ENCODE data around the gene SCARB1.

- TF ChIP-seq CTCF (IDR thresholded peaks at IDR 0.05) (no peak), POLR2A (IDR thresholded peaks at IDR 0.05) (no peak)
Observed at GRCh38 chr12:124742678-124743077, 121.0 kb downstream of the SCARB1 start.

Data from right lobe of liver (tissue), 4 donors.